ENCODE results near the gene PTPN12. TPM values are rescaled to one million over a fixed set of nuclear protein-coding genes. Genes with fewer than 3 reads are reported as not detected.
A peak's percentile ranks its signal among the peaks of the same experiment; 100 is the strongest.
"Not testable (repeated sequence)": the region's sequence is repeated elsewhere in the genome, so short reads cannot be mapped to it uniquely, and the experiment has no call there.

PTPN12 gene
- total RNA-seq, 1 experiment from 2014 or later = 82.1 TPM

DNA sequence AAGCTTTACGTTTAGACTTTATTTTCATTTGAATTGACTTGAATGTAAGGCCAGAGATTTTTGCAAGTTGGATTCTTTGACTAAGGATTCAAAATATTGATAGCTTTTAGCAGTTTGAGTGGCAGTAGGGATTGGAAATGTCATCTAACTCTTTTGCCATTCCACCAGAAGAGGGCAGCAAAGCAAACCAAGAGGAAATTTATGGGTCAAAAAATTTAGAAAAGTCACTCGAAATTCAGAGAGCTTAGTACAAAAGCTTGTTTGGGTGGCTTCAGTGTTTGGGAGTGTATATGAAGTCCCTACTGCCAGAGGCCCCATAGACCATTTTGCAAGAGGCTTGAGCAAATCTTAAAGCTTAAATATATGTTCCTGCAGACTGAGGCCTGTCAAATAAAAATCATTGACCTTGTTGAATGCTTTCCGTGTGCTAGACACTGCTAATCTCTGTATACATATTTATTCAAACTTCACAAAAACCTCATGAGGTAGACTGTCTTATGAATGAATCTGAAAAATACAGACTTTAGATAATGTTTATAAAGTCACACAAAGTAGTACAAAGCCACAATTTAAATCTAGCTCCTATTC lies 114.6 kb downstream of the PTPN12 start:
- TSS peak; percentile 17 for BruUV-seq (replicated peaks)
- no peaks in the 10 kb centered on the region; the same call in 1 of the 2 replicates for H3K4me1 ChIP-seq (ENCODE audit: control insufficient read depth, insufficient read depth, low read length)
- no peak for ATAC-seq
- ChIA-PET POLR2A (no interaction called here), CTCF (interaction anchor here (0.5 to 1.0 kb wide), 5 partner anchors 17 to 73 kb away, joined by 3 to 4 read pairs (median 3); no protein-coding TSS in a partner anchor)
- no peaks in the 10 kb centered on the region for H3K27me3 ChIP-seq (ENCODE audit: control insufficient read depth, insufficient read depth, low read length)
- 0 out of 2 replicates have a peak, but pooled peaks cover 2% of the 10 kb centered on the region for H3K36me3 ChIP-seq (ENCODE audit: control insufficient read depth, insufficient read depth, low read length)
- H3K27ac ChIP-seq (ENCODE audit: low read length) = no peak overlapping the region
- H3K4me3 ChIP-seq (ENCODE audit: low read depth in 2 of 2, low read length in 2 of 2) = no peak overlapping the region
- DNase-seq (ENCODE audit: low read depth, low spot score) = peak; percentile 27
- TF ChIP-seq CTCF (IDR thresholded peaks at IDR 0.05) (peak; percentile 78), REST (IDR thresholded peaks at IDR 0.05; ENCODE audit: insufficient read depth in 1 of 2, low read depth in 2 of 2, low read length in 1 of 2) (no peak)
- intact Hi-C loops (cut with micrococcal nuclease; ENCODE audit: unreplicated experiment) = no loop called here
- in situ Hi-C loops (cut with HindIII; ENCODE audit: low pct_unique_long_range_greater_than_20kb, low sequenced_read_pairs) = no loop called here
- H3K9me3 ChIP-seq (ENCODE audit: control insufficient read depth, insufficient read depth, low read depth, low read length) = no peaks in the 10 kb centered on the region

- DNase-seq (ENCODE audit: low read depth, low spot score); H3K4me3 ChIP-seq (ENCODE audit: low read depth in 2 of 2, low read length in 2 of 2); intact Hi-C loops (cut with micrococcal nuclease; ENCODE audit: unreplicated experiment); in situ Hi-C loops (cut with HindIII; ENCODE audit: low pct_unique_long_range_greater_than_20kb, low sequenced_read_pairs); H3K4me1 ChIP-seq (ENCODE audit: control insufficient read depth, insufficient read depth, low read length); H3K36me3 ChIP-seq (ENCODE audit: control insufficient read depth, insufficient read depth, low read length); H3K27ac ChIP-seq (ENCODE audit: low read length); ATAC-seq; POLR2A ChIA-PET; H3K9me3 ChIP-seq (ENCODE audit: control insufficient read depth, insufficient read depth, low read depth, low read length); BruUV-seq (replicated peaks); CTCF ChIA-PET; H3K27me3 ChIP-seq (ENCODE audit: control insufficient read depth, insufficient read depth, low read length): not testable (repeated sequence)
These were observed 115.7 kb downstream of the PTPN12 start for GRCh38 chr7:77652826-77653225.

GRCh38 chr7:77653572-77653971 lies 116.5 kb downstream of the PTPN12 start:
- H3K27ac ChIP-seq (ENCODE audit: low read length) = no peak overlapping the region
- no peaks in the 10 kb centered on the region for H3K9me3 ChIP-seq (ENCODE audit: control insufficient read depth, insufficient read depth, low read depth, low read length)
- no TSS peak for BruUV-seq (replicated peaks)
- H3K36me3 ChIP-seq (ENCODE audit: control insufficient read depth, insufficient read depth, low read length) = 0 out of 2 replicates have a peak, but pooled peaks cover 2% of the 10 kb centered on the region
- intact Hi-C loops (cut with micrococcal nuclease; ENCODE audit: unreplicated experiment) = no loop called here
- TF ChIP-seq SIN3A (IDR thresholded peaks at IDR 0.05; ENCODE audit: borderline replicate concordance, insufficient read depth, low read depth, low read length) = no peak
- ChIA-PET POLR2A (no interaction called here), CTCF (no interaction called here)
- H3K4me3 ChIP-seq (ENCODE audit: low read depth in 2 of 2, low read length in 2 of 2) = no peak overlapping the region
- ATAC-seq (no peak), DNase-seq (ENCODE audit: low read depth, low spot score) (no peak)
- in situ Hi-C loops (cut with HindIII; ENCODE audit: low pct_unique_long_range_greater_than_20kb, low sequenced_read_pairs) = no loop called here
- H3K27me3 ChIP-seq (ENCODE audit: control insufficient read depth, insufficient read depth, low read length) = no peaks in the 10 kb centered on the region
- no peaks in the 10 kb centered on the region; the same call in 1 of the 2 replicates for H3K4me1 ChIP-seq (ENCODE audit: control insufficient read depth, insufficient read depth, low read length)

Data from Panc1 (cell line).